LNCaP clone FGC (cell line): ENCODE measurements around the gene CLEC17A.

Source experiments
- DNase-seq: peaks from one replicate; pipeline ENCODE4 v3.0.0-alpha.2; 2011; ENCODE audit warnings: low read depth
- H3K4me3 ChIP-seq: 2 replicates; pipeline ENCODE4 v1.5.1; 2011; ENCODE audit warnings: mild to moderate bottlenecking, low read depth, low read length, control low read depth
- TF ChIP-seq, protein P1 (sequence below): IDR thresholded peaks from 2 replicates; pipeline ENCODE4 v1.5.1; 2012; ENCODE audit warnings: mild to moderate bottlenecking; ENCODE audit not compliant: control insufficient read depth, insufficient read depth; ENCODE audit errors: extremely low read depth

Gene CLEC17A

DNA sequence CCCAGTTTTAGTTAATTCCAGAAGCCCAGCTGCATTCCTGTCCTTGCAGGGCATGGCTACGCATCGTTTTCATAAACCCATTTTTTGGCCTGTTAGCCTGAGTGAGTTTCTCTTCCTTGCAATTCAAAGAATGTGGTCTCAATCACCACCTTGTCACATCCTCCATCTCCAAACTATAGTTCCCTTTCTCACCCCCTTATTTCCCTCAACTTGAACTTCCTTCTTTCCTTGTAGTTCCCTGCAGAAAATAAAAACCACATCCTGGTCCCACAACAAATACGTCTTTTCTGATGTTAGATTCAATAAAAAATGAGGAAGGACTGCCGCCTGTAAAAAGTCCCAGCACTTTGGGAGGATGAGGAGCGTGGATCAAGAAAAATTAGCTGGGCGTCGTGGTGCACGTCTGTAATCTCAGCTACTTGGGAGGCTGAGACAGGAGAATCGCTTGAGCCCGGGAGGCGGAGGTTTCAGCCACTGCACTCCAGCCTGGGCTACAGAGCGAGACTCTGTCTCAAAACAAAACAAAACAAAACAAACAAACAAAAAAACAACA, 78.6 kb downstream of the CLEC17A start:
- no peak overlapping the region for H3K4me3 ChIP-seq
- DNase-seq, result no peak
- TF ChIP-seq, protein P1, sequence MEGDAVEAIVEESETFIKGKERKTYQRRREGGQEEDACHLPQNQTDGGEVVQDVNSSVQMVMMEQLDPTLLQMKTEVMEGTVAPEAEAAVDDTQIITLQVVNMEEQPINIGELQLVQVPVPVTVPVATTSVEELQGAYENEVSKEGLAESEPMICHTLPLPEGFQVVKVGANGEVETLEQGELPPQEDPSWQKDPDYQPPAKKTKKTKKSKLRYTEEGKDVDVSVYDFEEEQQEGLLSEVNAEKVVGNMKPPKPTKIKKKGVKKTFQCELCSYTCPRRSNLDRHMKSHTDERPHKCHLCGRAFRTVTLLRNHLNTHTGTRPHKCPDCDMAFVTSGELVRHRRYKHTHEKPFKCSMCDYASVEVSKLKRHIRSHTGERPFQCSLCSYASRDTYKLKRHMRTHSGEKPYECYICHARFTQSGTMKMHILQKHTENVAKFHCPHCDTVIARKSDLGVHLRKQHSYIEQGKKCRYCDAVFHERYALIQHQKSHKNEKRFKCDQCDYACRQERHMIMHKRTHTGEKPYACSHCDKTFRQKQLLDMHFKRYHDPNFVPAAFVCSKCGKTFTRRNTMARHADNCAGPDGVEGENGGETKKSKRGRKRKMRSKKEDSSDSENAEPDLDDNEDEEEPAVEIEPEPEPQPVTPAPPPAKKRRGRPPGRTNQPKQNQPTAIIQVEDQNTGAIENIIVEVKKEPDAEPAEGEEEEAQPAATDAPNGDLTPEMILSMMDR, result no peak
